Measurements from ENCODE around the gene CYGB.

Gene CYGB

GRCh38 chr17:76477576-76477975, 59.9 kb downstream of the CYGB start:
- Histone ChIP-seq H3K27me3 (replicated peaks) (no peaks in the 10 kb centered on the region), H3K36me3 (replicated peaks) (peaks cover 32% of the 10 kb centered on the region), H3K4me3 (ENCODE audit: low read depth, low read length) (no peak overlapping the region), H3K27ac (no peak overlapping the region)
- DNase-seq: no peak
- in situ Hi-C loops (cut with HindIII; ENCODE audit: low pct_ligation_motif_present, low sequenced_read_pairs): no loop called here
- TF ChIP-seq, protein P1, sequence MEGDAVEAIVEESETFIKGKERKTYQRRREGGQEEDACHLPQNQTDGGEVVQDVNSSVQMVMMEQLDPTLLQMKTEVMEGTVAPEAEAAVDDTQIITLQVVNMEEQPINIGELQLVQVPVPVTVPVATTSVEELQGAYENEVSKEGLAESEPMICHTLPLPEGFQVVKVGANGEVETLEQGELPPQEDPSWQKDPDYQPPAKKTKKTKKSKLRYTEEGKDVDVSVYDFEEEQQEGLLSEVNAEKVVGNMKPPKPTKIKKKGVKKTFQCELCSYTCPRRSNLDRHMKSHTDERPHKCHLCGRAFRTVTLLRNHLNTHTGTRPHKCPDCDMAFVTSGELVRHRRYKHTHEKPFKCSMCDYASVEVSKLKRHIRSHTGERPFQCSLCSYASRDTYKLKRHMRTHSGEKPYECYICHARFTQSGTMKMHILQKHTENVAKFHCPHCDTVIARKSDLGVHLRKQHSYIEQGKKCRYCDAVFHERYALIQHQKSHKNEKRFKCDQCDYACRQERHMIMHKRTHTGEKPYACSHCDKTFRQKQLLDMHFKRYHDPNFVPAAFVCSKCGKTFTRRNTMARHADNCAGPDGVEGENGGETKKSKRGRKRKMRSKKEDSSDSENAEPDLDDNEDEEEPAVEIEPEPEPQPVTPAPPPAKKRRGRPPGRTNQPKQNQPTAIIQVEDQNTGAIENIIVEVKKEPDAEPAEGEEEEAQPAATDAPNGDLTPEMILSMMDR (IDR thresholded peaks at IDR 0.05; ENCODE audit: low read depth, low read length, missing control alignments): no peak

Measured in brain microvascular endothelial cell (primary cell).